ENCODE results near the gene PCED1A.
A peak's percentile ranks its signal among the peaks of the same experiment; 100 is the strongest.

The PCED1A gene

DNA sequence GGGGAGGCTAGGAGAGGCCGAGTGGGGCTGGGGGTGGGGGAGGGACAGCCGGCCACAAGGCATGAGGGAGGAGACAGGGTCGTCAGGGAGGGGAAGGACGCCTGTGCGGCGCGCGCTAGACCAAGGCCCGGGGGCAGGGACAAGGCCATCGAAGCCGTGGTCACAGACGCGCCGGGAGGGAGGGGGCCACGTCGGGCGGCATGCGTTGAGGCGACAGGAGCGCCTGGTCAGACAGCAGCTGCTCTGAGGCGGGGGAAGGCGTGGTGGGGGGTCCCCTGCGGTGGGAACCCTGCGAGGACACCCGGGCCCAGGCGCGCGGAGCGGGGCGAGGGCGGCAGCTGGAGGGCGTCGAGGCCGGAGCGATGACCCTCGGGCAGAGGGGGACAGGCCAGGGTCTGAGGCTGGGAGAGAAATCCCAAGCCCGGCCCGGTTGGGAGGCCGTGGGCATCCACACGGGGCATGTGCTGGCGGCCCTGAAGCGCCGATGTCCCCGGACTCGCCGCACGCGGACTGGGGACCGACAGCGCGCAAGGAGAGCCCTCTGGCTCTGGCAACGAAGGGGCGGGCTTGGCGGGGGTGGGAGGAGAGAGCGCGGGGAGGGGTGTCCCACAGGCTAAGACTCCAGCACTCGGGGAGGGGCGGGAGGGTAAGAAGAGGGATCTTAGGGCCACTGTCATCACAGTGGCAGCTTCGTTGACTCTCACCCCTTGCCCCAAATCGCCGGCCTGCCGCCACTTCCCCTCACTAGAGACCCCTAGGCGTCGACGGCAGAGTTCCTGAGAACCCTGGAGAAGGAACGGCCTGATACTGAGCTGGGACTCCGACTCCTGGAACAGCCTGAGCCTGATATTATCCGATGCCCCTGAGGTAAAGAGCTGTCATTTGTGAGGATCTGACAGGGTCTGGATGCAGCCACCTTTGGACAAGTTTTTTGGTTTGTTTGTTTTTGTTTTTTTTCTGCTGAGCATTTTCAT, 19.3 kb downstream of the PCED1A start:
- TF ChIP-seq, protein P1, sequence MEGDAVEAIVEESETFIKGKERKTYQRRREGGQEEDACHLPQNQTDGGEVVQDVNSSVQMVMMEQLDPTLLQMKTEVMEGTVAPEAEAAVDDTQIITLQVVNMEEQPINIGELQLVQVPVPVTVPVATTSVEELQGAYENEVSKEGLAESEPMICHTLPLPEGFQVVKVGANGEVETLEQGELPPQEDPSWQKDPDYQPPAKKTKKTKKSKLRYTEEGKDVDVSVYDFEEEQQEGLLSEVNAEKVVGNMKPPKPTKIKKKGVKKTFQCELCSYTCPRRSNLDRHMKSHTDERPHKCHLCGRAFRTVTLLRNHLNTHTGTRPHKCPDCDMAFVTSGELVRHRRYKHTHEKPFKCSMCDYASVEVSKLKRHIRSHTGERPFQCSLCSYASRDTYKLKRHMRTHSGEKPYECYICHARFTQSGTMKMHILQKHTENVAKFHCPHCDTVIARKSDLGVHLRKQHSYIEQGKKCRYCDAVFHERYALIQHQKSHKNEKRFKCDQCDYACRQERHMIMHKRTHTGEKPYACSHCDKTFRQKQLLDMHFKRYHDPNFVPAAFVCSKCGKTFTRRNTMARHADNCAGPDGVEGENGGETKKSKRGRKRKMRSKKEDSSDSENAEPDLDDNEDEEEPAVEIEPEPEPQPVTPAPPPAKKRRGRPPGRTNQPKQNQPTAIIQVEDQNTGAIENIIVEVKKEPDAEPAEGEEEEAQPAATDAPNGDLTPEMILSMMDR (IDR thresholded peaks at IDR 0.05; ENCODE audit: unreplicated experiment in 3 of 3): no peak
- Mint-ChIP-seq H3K4me3 (peak overlapping the region; percentile 76 to 87 (median 85)), H3K27ac (peak overlapping the region; percentile 97 to 98 (median 97)), H3K9me3 (no peaks in the 10 kb centered on the region), H3K27me3 (ENCODE audit: low read depth) (peaks cover 6% of the 10 kb centered on the region), H3K36me3 (ENCODE audit: low read depth) (no peaks in the 10 kb centered on the region), H3K4me1 (peaks cover 36% of the 10 kb centered on the region)

DNA sequence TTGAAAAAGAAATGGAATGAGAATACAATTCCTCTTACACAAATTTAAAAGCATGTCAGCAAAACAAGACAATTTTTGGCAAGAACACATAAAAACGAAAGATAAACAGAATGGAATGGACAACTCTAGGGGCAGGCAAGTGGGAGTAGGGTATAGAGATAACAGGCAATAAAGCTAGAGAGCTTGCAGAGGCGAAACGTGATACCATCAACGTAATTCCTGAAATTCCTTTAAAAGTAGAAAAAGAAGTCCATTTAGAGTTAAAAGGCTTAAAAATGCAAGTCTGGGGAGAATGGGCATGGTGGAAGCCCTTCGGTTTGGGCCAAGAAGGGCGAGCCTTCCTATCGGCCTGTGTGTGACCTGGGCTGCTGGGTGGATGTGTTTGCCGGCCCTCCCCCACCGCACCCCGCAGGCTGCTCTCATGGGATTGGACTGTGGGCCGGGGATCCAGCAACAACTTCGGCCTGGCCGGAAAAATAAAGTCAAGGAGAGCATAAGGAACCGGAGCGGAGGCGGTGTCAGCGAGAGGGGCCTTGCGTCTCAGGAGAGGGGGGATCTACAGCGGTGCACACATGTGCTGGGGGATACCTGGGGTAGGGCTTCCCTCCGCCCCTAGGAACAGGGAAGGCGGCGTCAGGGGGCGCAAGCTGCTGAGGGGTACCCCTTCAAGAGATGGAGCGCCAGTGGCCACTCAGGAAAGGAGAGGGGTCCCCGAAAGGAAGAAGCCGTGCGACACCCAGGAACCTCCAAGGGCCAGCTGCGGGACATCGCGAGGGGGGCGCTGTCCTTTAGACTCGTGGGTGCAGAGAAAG, 20.2 kb downstream of the PCED1A start:
- Mint-ChIP-seq H3K9me3 (no peaks in the 10 kb centered on the region), H3K4me3 (peak overlapping the region; percentile 69 to 72 (median 71)), H3K27me3 (ENCODE audit: low read depth) (peaks cover 11% of the 10 kb centered on the region), H3K27ac (peak overlapping the region; percentile 97 to 98 (median 97)), H3K36me3 (ENCODE audit: low read depth) (no peaks in the 10 kb centered on the region), H3K4me1 (peaks cover 35% of the 10 kb centered on the region)
- TF ChIP-seq, protein P1 (IDR thresholded peaks at IDR 0.05; ENCODE audit: unreplicated experiment in 3 of 3): no peak

DNA sequence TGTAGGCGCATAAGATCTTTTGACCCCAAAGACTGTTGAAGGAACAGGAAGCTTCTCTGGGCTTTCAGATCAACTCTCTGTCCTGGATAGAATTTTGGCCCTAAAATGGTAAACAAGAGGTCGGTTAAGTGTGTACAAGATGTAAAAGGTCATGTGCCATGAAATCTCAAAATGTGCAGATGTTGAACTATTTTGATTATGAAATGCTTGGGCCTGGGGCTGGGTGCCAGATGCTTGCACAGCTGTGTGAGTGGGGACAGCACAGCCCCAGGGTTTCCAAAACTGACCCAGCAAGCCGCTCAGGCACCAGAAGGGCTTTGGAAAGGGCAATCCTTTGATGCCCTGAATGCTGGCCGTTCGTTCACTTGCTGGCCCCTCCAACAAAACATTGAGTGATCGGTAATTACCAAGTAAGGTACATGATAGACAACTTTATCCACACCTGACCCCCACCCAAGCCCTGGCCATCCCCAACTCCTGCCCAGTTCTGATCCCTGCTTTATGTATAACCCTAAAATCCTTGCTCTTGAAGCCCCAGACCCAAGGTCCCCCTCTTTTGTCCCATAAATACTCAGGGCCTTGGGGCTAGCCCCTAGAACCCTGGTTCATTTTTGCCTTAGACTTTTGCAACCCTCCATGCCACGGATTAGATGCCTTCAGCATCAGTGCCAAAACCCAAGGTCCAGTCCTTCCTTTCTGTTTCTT, 22.4 kb downstream of the PCED1A start:
- Mint-ChIP-seq H3K27me3 (ENCODE audit: low read depth) (peaks cover 21% of the 10 kb centered on the region), H3K27ac (peak overlapping the region; percentile 85 to 98 (median 97)), H3K9me3 (peaks cover 14% of the 10 kb centered on the region), H3K36me3 (ENCODE audit: low read depth) (no peaks in the 10 kb centered on the region), H3K4me3 (no peak overlapping the region), H3K4me1 (peaks cover 53% of the 10 kb centered on the region)
- TF ChIP-seq, protein P1 (IDR thresholded peaks at IDR 0.05; ENCODE audit: unreplicated experiment in 3 of 3): no peak

DNA sequence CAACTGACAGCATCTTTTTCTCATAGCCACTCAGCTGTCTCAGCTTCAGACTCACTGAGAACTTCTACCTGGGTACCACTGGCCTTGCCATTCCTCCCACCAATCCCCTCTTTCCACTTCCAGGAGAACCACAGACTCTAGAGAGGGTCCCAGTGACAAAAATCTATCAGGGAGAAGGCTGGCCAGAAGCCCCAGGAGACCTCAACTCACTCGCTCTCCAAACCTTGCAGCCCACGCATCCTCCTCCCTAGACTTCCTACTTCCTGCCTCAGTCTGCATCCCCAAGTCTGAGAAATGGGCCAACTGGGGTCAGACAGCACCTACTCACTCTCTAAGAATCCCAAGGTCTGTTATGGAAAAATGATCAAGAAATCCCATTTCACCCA, 23.1 kb downstream of the PCED1A start:
- H3K4me3 Mint-ChIP-seq: no peak overlapping the region

More for the DNA sequence above, 23.1 kb downstream of the PCED1A start:
- H3K9me3 Mint-ChIP-seq: peaks cover 16% of the 10 kb centered on the region
- peak overlapping the region in 2 of 3 experiments; percentile 85 to 97 for H3K27ac Mint-ChIP-seq
- TF ChIP-seq, protein P1 (IDR thresholded peaks at IDR 0.05; ENCODE audit: unreplicated experiment in 3 of 3): no peak
- peaks cover 21% of the 10 kb centered on the region for H3K27me3 Mint-ChIP-seq (ENCODE audit: low read depth)
- peaks cover 53% of the 10 kb centered on the region for H3K4me1 Mint-ChIP-seq
- peaks cover 3% of the 10 kb centered on the region for H3K36me3 Mint-ChIP-seq (ENCODE audit: low read depth)
